SK-N-SH (cell line): ENCODE measurements around the gene NRG3. TPM values are rescaled to one million over a fixed set of nuclear protein-coding genes. Genes with fewer than 3 reads are reported as not detected.

Source experiments
- CTCF ChIA-PET: fragments of 300-600, 350-600 bp; formaldehyde crosslinking; extraction: SDS; loops from one replicate; lab custom pipeline; 2021; lab: Yijun Ruan, JAX
- POLR2A ChIA-PET: fragments of 350-600 bp; sonication (Branson Sonifier 250); formaldehyde crosslinking; extraction: SDS; loops from one replicate; lab custom pipeline; 2020; ENCODE audit warnings: antibody characterized with exemption, inconsistent platforms; lab: Yijun Ruan, JAX
- DNase-seq: peaks from one replicate; pipeline ENCODE4 v3.0.0; 2012
- H2AFZ ChIP-seq: fragments of 200-600 bp; sonication (generic); 2 replicates; pipeline ENCODE4 v1.8.1; 2016; ENCODE audit warnings: antibody characterized with exemption, mild to moderate bottlenecking, low read depth
- H3F3A ChIP-seq: fragments of 200-600 bp; sonication (generic); replicated peaks from 2 replicates; pipeline ENCODE3; 2016; ENCODE audit warnings: antibody characterized with exemption, mild to moderate bottlenecking; ENCODE audit not compliant: insufficient read depth
- H3K27ac ChIP-seq, 2 experiments: fragments of 200-500 bp in 1 of 2; fragments of 200-600 bp in 1 of 2; sonication (Bioruptor generic) in 1 of 2; sonication (generic), shearing (Covaris generic) in 1 of 2; 2 replicates each; pipeline versions ENCODE4 v1.5.1 to v1.6.1; 2014 to 2016; ENCODE audit warnings: low read depth in 2 of 2, inconsistent platforms in 1 of 2, low read length in 1 of 2, mild to moderate bottlenecking in 1 of 2, mixed read lengths in 1 of 2
- H3K27me3 ChIP-seq: fragments of 200-600 bp; sonication (generic), shearing (Covaris generic); 2 replicates; pipeline ENCODE4 v1.6.1; 2016; ENCODE audit warnings: mixed run types; ENCODE audit not compliant: insufficient read depth
- H3K36me3 ChIP-seq, 2 experiments: fragments of 200-500 bp in 1 of 2; fragments of 200-600 bp in 1 of 2; sonication (Bioruptor generic) in 1 of 2; sonication (generic) in 1 of 2; replicated peaks in 1 of 2; 2 replicates each; pipeline versions ENCODE3 to v1.5.1; 2014 to 2016; ENCODE audit warnings: low read length in 1 of 2, mild to moderate bottlenecking in 1 of 2; ENCODE audit not compliant: insufficient read depth in 2 of 2, control insufficient read depth in 1 of 2
- H3K4me1 ChIP-seq, 2 experiments: fragments of 200-500 bp in 1 of 2; fragments of 200-600 bp in 1 of 2; sonication (Bioruptor generic) in 1 of 2; sonication (generic), shearing (Covaris generic) in 1 of 2; 2 replicates each; pipeline versions ENCODE4 v1.5.1 to v1.6.1; 2014 to 2016; ENCODE audit warnings: low read depth in 1 of 2, low read length in 1 of 2, mixed run types in 1 of 2; ENCODE audit not compliant: insufficient read depth in 2 of 2, control insufficient read depth in 1 of 2
- H3K4me2 ChIP-seq: fragments of 200-600 bp; sonication (generic), shearing (Covaris generic); 2 replicates; pipeline ENCODE4 v1.6.1; 2017; ENCODE audit warnings: mixed run types
- H3K4me3 ChIP-seq, 2 experiments: fragments of 200-500 bp in 1 of 2; fragments of 200-600 bp in 1 of 2; sonication (Bioruptor generic) in 1 of 2; sonication (generic), shearing (Covaris generic) in 1 of 2; 2 replicates each; pipeline versions ENCODE4 v1.5.1 to v1.8.1; 2014 to 2016; ENCODE audit warnings: low read depth in 2 of 2, inconsistent platforms in 1 of 2, low read length in 1 of 2, mild to moderate bottlenecking in 1 of 2, mixed read lengths in 1 of 2, moderate library complexity in 1 of 2
- H3K79me2 ChIP-seq: fragments of 200-600 bp; sonication (generic); 2 replicates; pipeline ENCODE4 v1.8.1; 2017; ENCODE audit warnings: mild to moderate bottlenecking; ENCODE audit not compliant: insufficient read depth
- H3K9ac ChIP-seq: fragments of 200-600 bp; sonication (generic); 2 replicates; pipeline ENCODE4 v1.6.1; 2017; ENCODE audit warnings: mixed run types
- H3K9me2 ChIP-seq: fragments of 200-600 bp; sonication (generic); 2 replicates; pipeline ENCODE4 v1.6.1; 2017; ENCODE audit warnings: mixed run types
- H3K9me3 ChIP-seq: fragments of 200-600 bp; sonication (generic); 2 replicates; pipeline ENCODE4 v1.6.1; 2017; ENCODE audit warnings: mixed run types, mild to moderate bottlenecking, moderate library complexity
- H4K20me1 ChIP-seq: fragments of 200-600 bp; sonication (generic); 2 replicates; pipeline ENCODE4 v1.6.1; 2017; ENCODE audit warnings: mild to moderate bottlenecking, mixed run types; ENCODE audit not compliant: insufficient read depth
- CHD2 ChIP-seq: fragments of 150-350 bp; IDR thresholded peaks from 2 replicates; pipeline ENCODE4 v1.6.1; 2018; ENCODE audit warnings: low read length; ENCODE audit not compliant: partially characterized antibody
- CTCF ChIP-seq: fragments of 200-600 bp; sonication (generic); IDR thresholded peaks from 2 replicates; pipeline ENCODE4 v1.6.1; 2017; ENCODE audit warnings: antibody characterized with exemption, mild to moderate bottlenecking, moderate library complexity
- ELF1 ChIP-seq: IDR thresholded peaks from 2 replicates; pipeline ENCODE4 v1.4.0; 2012
- FOXM1 ChIP-seq: IDR thresholded peaks from 2 replicates; pipeline ENCODE4 v1.4.0; 2012; ENCODE audit warnings: low read depth, mild to moderate bottlenecking
- GABPA ChIP-seq: IDR thresholded peaks from 2 replicates; pipeline ENCODE4 v1.4.0; 2012; ENCODE audit warnings: low read depth, mild to moderate bottlenecking
- NRF1 ChIP-seq: IDR thresholded peaks from 2 replicates; pipeline ENCODE4 v1.6.1; 2012; ENCODE audit warnings: low read depth, mild to moderate bottlenecking, low read length
- RCOR1 ChIP-seq: fragments of 150-350 bp; IDR thresholded peaks from 2 replicates; pipeline ENCODE4 v1.6.1; 2017; ENCODE audit warnings: antibody characterized with exemption, low read length
- RFX5 ChIP-seq: IDR thresholded peaks from 2 replicates; pipeline ENCODE4 v1.6.1; 2012; ENCODE audit warnings: mild to moderate bottlenecking, improper control_type of control experiment, low read length
- SIN3A ChIP-seq: IDR thresholded peaks from 2 replicates; pipeline ENCODE4 v1.6.1; 2012; ENCODE audit warnings: low read depth, mild to moderate bottlenecking, low read length, moderate library complexity, borderline replicate concordance
- WGBS: methylation state at CpG from one replicate; pipeline ENCODE4 v1.1.6; 2017; ENCODE audit warnings: low lambda C conversion rate; 5-methylcytosine and 5-hydroxymethylcytosine counted together
- polyA plus RNA-seq, 3 experiments: library from polyadenylated mRNA; depleted of rRNA; stranded (reverse); fragments of >200 nt; gene quantifications; 2 replicates each; pipeline ENCODE4 v1.2.3, GENCODE V29; 2012
- TF ChIP-seq, protein P1 (sequence below): IDR thresholded peaks from 2 replicates; pipeline ENCODE4; 2012
- TF ChIP-seq, protein P2 (sequence below): IDR thresholded peaks from 2 replicates; pipeline ENCODE4 v1.4.0; 2012; ENCODE audit warnings: low read depth
- TF ChIP-seq, protein P3 (sequence below): fragments of 150-350 bp; IDR thresholded peaks from 2 replicates; pipeline ENCODE4 v1.6.1; 2016; ENCODE audit warnings: mild to moderate bottlenecking, low read depth, low read length
- TF ChIP-seq, protein P4 (sequence below): IDR thresholded peaks from 2 replicates; pipeline ENCODE4 v1.6.1; 2012; ENCODE audit warnings: mild to moderate bottlenecking, low read depth, low read length, moderate library complexity

Gene NRG3
- polyA plus RNA-seq, 1 of the 3 experiments (the other 2 are of a cell fraction) = 0.03 TPM

DNA sequence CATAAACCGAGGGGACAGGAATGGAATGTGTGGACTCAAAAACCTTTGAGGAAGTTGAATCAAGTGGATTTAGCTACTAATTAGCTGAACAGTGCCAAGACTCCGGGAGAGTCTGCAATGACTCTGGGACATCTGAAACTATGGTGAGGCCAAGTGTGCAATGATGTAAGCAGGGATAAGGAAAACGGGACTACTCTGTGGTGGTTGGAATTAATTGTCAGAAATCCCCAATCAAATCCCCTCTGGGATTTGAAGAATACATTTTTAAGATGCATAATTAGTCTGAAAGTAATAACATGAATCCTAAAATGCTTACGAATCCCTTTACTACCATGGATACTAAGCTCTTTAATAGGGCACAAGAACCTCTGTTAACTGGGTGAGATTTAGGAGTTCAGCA lies 602.8 kb downstream of the NRG3 start:
- Histone ChIP-seq H3K9me3 (no peaks in the 10 kb centered on the region), H3K4me3 (no peak overlapping the region), H3F3A (no peaks in the 10 kb centered on the region), H2AFZ (no peak overlapping the region), H3K79me2 (no peaks in the 10 kb centered on the region), H3K4me1 (no peaks in the 10 kb centered on the region), H4K20me1 (no peaks in the 10 kb centered on the region), H3K9me2 (no peaks in the 10 kb centered on the region), H3K4me2 (no peak overlapping the region), H3K27ac (no peak overlapping the region), H3K9ac (no peak overlapping the region), H3K27me3 (no peaks in the 10 kb centered on the region), H3K36me3 (no peaks in the 10 kb centered on the region)
- ChIA-PET CTCF (no interaction called here), POLR2A (no interaction called here)
- DNase-seq = no peak
- TF ChIP-seq GABPA (no peak), NRF1 (no peak)
- TF ChIP-seq, protein P1, sequence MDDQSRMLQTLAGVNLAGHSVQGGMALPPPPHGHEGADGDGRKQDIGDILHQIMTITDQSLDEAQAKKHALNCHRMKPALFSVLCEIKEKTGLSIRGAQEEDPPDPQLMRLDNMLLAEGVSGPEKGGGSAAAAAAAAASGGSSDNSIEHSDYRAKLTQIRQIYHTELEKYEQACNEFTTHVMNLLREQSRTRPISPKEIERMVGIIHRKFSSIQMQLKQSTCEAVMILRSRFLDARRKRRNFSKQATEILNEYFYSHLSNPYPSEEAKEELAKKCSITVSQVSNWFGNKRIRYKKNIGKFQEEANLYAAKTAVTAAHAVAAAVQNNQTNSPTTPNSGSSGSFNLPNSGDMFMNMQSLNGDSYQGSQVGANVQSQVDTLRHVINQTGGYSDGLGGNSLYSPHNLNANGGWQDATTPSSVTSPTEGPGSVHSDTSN = no peak
- 24% methylated on average over 4 of the region's 4 CpGs for WGBS

DNA sequence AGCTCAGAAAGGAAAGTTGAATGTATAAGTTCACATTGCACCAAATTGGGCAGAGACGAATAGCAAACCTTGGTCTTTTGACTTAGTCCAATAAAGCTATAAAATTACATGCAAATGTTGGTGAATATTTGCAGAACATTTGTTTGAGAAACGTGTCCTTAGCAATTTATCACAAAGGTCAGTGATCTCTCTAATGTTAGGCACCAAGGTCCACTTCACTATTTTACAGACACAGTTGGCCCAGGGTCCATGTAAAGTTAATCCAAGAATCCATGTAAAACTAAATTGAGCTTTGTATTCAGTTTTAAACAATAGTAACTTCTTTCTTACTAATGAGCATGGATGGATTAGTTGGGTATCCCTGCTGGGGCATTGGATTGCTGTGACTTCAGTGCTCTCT lies 617.7 kb downstream of the NRG3 start:
- WGBS = 40% methylated on average over 2 of the region's 2 CpGs
- H3K9me3 ChIP-seq = no peaks in the 10 kb centered on the region
- H3K27me3 ChIP-seq = no peaks in the 10 kb centered on the region
- H3F3A ChIP-seq = no peaks in the 10 kb centered on the region
- no peaks in the 10 kb centered on the region for H4K20me1 ChIP-seq
- H3K4me2 ChIP-seq = no peak overlapping the region
- no peaks in the 10 kb centered on the region for H3K79me2 ChIP-seq
- CTCF ChIA-PET = interaction anchor here (0.8 kb wide), 1 partner anchor 1379 kb away, joined by 3 read pairs; no protein-coding TSS in a partner anchor
- H3K27ac ChIP-seq = no peak overlapping the region
- TF ChIP-seq RFX5 (no peak), FOXM1 (no peak), SIN3A (no peak), CHD2 (no peak), CTCF (no peak), RCOR1 (no peak), ELF1 (no peak)
- TF ChIP-seq, protein P2, sequence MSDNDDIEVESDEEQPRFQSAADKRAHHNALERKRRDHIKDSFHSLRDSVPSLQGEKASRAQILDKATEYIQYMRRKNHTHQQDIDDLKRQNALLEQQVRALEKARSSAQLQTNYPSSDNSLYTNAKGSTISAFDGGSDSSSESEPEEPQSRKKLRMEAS = no peak
- TF ChIP-seq, protein P3, sequence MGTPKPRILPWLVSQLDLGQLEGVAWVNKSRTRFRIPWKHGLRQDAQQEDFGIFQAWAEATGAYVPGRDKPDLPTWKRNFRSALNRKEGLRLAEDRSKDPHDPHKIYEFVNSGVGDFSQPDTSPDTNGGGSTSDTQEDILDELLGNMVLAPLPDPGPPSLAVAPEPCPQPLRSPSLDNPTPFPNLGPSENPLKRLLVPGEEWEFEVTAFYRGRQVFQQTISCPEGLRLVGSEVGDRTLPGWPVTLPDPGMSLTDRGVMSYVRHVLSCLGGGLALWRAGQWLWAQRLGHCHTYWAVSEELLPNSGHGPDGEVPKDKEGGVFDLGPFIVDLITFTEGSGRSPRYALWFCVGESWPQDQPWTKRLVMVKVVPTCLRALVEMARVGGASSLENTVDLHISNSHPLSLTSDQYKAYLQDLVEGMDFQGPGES = no peak
- TF ChIP-seq, protein P4, sequence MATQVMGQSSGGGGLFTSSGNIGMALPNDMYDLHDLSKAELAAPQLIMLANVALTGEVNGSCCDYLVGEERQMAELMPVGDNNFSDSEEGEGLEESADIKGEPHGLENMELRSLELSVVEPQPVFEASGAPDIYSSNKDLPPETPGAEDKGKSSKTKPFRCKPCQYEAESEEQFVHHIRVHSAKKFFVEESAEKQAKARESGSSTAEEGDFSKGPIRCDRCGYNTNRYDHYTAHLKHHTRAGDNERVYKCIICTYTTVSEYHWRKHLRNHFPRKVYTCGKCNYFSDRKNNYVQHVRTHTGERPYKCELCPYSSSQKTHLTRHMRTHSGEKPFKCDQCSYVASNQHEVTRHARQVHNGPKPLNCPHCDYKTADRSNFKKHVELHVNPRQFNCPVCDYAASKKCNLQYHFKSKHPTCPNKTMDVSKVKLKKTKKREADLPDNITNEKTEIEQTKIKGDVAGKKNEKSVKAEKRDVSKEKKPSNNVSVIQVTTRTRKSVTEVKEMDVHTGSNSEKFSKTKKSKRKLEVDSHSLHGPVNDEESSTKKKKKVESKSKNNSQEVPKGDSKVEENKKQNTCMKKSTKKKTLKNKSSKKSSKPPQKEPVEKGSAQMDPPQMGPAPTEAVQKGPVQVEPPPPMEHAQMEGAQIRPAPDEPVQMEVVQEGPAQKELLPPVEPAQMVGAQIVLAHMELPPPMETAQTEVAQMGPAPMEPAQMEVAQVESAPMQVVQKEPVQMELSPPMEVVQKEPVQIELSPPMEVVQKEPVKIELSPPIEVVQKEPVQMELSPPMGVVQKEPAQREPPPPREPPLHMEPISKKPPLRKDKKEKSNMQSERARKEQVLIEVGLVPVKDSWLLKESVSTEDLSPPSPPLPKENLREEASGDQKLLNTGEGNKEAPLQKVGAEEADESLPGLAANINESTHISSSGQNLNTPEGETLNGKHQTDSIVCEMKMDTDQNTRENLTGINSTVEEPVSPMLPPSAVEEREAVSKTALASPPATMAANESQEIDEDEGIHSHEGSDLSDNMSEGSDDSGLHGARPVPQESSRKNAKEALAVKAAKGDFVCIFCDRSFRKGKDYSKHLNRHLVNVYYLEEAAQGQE = no peak
- TF ChIP-seq, all 33 proteins: peak for 0
- H2AFZ ChIP-seq = no peak overlapping the region
- no peak overlapping the region for H3K9ac ChIP-seq
- no peak for DNase-seq
- H3K36me3 ChIP-seq = no peaks in the 10 kb centered on the region
- POLR2A ChIA-PET = no interaction called here
- H3K4me1 ChIP-seq = no peaks in the 10 kb centered on the region
- no peaks in the 10 kb centered on the region for H3K9me2 ChIP-seq
- H3K4me3 ChIP-seq = no peak overlapping the region
